ENCODE results near the gene STMN3.
"Not testable (repeated sequence)": the region's sequence is repeated elsewhere in the genome, so short reads cannot be mapped to it uniquely, and the experiment has no call there.

STMN3 gene

GRCh38 chr20:63639093-63639975 is 13.9 kb downstream of the STMN3 start:
- DNase-seq (ENCODE audit: low read depth in 2 of 2) = peak; percentile 58 to 62

- DNase-seq (ENCODE audit: low read depth in 2 of 2) = no peak
Observed at GRCh38 chr20:63636752-63637628, 16.2 kb downstream of the STMN3 start.

- DNase-seq (ENCODE audit: low read depth in 2 of 2) = peak in 1 of 2 donors; percentile 52
Observed at GRCh38 chr20:63635431-63636141, 17.6 kb downstream of the STMN3 start.

- DNase-seq (ENCODE audit: low read depth in 2 of 2) = no peak
Observed at GRCh38 chr20:63633732-63634131, 19.5 kb downstream of the STMN3 start.

GRCh38 chr20:63631426-63631825 is 21.8 kb downstream of the STMN3 start:
- not testable (repeated sequence) for DNase-seq (ENCODE audit: low read depth in 2 of 2)

- not testable (repeated sequence) for DNase-seq (ENCODE audit: low read depth in 2 of 2)
Observed at GRCh38 chr20:63630956-63631355, 22.3 kb downstream of the STMN3 start.

GRCh38 chr20:63628246-63628975 is 24.8 kb downstream of the STMN3 start:
- peak; percentile 50 to 63 for DNase-seq (ENCODE audit: low read depth in 2 of 2)

GRCh38 chr20:63627751-63628245 is 25.4 kb downstream of the STMN3 start:
- DNase-seq (ENCODE audit: low read depth in 2 of 2) = no peak

- DNase-seq (ENCODE audit: low read depth in 2 of 2) = peak; percentile 87 to 90
Observed at GRCh38 chr20:63627129-63627750, 26.0 kb downstream of the STMN3 start.

- peak; percentile 61 to 70 for DNase-seq (ENCODE audit: low read depth in 2 of 2)
Observed at GRCh38 chr20:63626424-63627128, 26.6 kb downstream of the STMN3 start, which contains the start of gene GMEB2. Gene GMEB2 (minus strand): TSS chr20:63627101. CDS start chr20:63619397, 7,704 bp downstream.

GRCh38 chr20:63625771-63626423 is 27.3 kb downstream of the STMN3 start:
- no peak for DNase-seq (ENCODE audit: low read depth in 2 of 2)

GRCh38 chr20:63624486-63624885 is 28.7 kb downstream of the STMN3 start:
- DNase-seq (ENCODE audit: low read depth in 2 of 2) = no peak

GRCh38 chr20:63622732-63623131 is 30.5 kb downstream of the STMN3 start:
- no peak for DNase-seq (ENCODE audit: low read depth in 2 of 2)

- no peak for DNase-seq (ENCODE audit: low read depth in 2 of 2)
Observed at GRCh38 chr20:63622096-63622495, 31.1 kb downstream of the STMN3 start.

- DNase-seq (ENCODE audit: low read depth in 2 of 2) = no peak
Observed at GRCh38 chr20:63620991-63621390, 32.2 kb downstream of the STMN3 start.

- DNase-seq (ENCODE audit: low read depth in 2 of 2) = no peak
Observed at GRCh38 chr20:63619505-63619904, 33.7 kb downstream of the STMN3 start.

- DNase-seq (ENCODE audit: low read depth in 2 of 2) = no peak
Observed at GRCh38 chr20:63619086-63619485, 34.1 kb downstream of the STMN3 start.

- DNase-seq (ENCODE audit: low read depth in 2 of 2) = no peak
Observed at GRCh38 chr20:63618291-63618980, 34.8 kb downstream of the STMN3 start.

GRCh38 chr20:63617876-63618265 is 35.4 kb downstream of the STMN3 start:
- DNase-seq (ENCODE audit: low read depth in 2 of 2) = no peak

All from stimulated activated CD8-positive, alpha-beta memory T cell treated with anti-CD3 and anti-CD28 coated beads, Interleukin-2, amount 100 ng/mL, for 48 hours (primary cell).